CD4-positive, alpha-beta T cell treated with Interleukin-2 at 100 ng/mL for 4 hours (primary cell): ENCODE measurements around the gene ZBED1.
"Not testable (repeated sequence)": the region's sequence is repeated elsewhere in the genome, so short reads cannot be mapped to it uniquely, and the experiment has no call there.

ENCODE experiments used
- DNase-seq: peaks from one replicate; pipeline ENCODE4 v3.0.0-alpha.2; 2020; ENCODE audit warnings: low spot score

Gene ZBED1

GRCh38 chrX:2456091-2456490, 44.7 kb downstream of the ZBED1 start:
- not testable (repeated sequence) for DNase-seq

DNA sequence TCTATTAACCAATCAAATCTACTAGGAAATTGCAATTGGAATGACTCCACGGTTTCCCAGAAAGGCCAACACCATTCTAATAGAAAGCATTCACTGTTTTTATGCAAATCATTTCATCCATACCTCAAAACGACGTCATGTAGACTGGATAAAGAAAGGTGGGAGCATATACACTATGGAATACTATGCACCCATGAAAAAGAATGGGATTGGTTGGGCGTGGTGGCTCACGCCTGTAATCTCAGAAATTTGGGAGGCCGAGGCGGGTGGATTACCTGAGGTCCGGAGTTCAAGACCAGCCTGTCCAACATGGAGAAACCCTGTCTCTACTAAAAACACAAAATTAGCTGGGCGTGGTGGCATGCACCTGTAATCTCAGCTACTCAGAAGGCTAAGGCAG, 46.2 kb downstream of the ZBED1 start:
- not testable (repeated sequence) for DNase-seq

DNA sequence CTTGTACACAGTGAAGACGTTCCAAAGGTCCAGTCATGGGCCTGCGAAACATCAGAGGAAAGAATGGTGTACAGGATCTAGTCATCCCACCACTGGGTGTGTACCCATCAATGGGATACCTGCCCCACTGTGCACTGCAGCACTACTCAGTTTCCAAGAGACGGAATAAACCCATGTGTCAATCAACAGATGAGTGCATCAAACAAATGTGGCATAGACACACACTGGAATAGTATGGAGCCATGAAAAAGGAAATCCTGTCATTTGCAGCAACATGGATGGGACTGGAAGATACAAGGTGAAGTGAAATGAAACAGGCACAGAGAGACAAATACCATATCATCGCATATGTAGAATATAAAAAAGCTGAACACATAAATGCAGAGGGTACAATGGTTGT, 48.0 kb downstream of the ZBED1 start:
- DNase-seq: no peak

DNA sequence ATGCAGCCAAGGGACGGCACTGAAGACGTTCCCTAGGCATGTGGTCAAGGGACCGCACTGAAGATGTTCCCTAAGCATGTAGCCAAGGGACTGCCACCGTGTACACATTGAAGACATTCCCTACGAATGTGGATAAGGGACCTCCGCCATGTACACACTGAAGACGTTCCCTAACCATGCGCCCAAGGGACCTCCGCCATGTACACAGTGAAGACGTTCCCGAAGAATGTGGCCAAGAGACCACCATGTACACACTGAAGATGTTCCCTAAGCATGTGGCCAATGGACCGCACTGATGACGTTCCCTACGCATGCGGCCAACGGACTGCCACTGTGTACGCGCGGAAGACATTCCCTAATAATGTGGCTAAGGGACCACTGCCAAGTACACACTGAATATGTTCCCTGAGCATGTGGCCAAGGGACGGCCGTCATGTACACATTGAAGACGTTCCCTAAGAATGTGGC, 48.4 kb downstream of the ZBED1 start:
- no peak for DNase-seq

DNA sequence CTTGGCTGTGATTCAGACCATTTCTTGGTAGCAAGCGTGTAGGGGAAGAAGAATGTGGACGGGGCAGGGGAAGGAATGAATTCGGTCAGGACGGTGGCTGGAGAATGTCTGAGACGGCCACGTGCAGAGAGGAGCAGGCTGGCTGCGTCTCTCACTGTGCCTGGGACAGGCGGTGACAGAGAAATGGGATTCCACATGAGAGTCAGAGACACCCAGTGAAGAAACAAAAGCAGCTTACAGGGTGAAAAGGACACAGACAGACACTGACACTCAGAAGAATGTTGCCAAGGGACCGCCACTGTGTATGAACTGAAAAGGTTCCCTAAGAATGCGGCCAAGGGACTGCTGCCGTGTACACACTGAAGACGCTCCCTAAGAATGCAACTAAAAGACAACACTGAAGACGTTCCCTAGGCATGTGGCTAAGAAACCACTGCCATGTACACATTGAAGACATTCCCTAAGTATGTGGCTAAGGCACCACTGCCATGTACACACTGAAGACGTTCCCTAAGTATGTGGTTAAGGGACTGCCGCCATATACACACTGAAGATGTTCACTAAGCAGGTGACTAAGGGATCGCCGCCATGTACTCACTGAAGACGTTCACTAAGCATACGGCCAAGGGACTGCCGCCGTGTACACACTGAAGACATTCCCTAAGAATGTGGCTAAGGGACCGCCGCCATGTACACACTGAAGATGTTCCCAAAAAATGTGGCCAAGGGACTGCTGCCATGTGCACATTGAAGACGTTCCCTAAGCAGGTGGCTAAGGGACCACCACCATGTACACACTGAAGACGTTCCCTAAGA, 49.1 kb downstream of the ZBED1 start:
- no peak for DNase-seq

DNA sequence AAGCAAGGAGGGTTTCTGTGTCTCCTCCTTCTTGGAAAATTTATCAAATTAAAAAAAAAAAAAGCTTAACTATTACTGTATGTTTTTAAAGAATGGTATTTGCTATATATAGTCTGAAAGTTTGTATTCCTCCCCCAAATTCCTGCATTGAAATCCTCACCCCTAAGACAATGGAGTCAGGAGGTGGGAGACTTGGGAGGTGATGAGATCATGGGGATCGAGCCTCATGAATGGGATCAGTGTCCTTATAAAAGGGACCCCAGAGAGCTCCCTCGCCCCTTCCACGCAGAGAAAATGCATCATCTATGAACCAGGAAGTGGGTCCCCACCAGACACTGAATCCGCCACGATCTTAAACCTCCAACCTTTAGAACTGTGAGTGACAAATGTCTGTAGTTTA, 50.1 kb downstream of the ZBED1 start:
- DNase-seq: no peak

GRCh38 chrX:2449135-2449886, 51.5 kb downstream of the ZBED1 start:
- DNase-seq: no peak

DNA sequence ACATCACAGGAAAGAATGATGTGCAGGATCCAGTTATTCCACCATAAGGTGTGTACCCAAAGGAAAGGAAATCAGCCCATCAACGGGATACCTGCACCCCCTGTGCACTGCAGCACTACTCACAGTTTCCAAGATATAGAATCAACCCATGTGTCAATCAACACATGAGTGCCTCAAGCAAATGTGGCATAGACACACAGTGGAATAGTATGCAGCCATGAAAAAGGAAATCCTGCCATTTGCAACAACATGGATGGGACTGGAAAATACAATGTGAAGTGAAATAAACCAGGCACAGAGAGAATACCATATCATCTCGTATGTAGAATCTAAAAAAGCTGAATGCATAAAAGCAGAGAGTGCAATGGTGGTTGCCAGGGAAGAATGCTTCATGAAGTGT, 53.3 kb downstream of the ZBED1 start:
- no peak for DNase-seq

DNA sequence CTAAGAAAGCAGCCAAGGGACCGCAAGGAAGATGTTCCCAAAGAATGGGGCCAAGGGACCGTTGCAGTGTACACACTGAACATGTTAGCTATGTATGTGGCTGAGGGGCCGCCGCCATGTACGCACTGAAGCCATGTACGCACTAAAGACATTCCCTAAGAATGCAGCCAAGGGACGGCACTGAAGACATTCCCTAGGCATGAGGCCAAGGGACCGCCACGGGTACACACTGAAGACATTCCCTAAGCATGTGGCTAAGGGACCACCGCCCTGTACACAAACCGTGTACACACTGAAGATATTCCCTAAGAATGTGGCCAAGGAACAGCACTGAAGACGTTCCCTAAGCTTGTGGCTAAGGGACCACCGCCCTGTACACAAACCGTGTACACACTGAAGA, 54.0 kb downstream of the ZBED1 start:
- no peak for DNase-seq

DNA sequence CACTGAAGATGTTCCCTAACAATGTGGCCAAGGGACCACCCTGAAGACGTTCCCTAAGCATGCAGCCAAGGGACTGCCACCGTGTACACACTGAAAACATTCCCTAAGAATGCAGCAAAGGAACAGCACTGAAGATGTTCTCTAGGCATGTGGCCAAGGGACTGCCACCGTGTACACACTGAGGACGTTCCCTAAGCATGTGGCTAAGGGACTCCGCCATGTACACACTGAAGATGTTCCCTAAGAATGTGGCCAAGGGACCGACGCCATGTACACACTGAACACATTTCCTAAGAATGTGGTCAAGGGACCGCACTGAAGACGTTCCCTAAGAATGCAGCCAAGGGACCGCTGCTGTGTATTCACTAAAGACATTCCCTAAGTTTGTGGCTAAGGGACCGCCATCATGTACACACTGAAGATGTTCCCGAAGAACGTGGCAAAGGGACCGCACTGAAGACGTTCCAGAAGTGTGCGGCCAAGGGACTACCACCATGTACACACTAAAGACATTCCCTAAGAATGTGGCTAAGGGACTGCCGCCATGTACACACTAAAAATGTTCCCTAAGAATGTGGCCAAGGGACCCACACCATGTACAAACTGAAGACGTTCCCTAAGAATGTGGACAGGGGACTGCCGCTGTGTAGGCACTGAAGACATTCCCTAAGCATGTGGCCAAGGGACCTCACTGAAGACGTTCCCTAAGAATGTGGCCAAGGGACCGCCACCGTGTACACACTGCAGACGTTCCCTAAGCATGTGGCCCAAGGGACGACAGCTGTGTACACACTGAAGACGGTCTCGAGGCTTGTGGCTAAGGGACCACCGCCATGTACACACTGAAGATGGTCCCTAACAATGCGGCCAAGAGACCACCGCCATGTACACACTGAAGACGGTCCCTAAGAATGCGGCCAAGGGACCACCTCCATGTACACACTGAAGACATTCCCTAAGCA, 54.8 kb downstream of the ZBED1 start:
- DNase-seq: no peak

DNA sequence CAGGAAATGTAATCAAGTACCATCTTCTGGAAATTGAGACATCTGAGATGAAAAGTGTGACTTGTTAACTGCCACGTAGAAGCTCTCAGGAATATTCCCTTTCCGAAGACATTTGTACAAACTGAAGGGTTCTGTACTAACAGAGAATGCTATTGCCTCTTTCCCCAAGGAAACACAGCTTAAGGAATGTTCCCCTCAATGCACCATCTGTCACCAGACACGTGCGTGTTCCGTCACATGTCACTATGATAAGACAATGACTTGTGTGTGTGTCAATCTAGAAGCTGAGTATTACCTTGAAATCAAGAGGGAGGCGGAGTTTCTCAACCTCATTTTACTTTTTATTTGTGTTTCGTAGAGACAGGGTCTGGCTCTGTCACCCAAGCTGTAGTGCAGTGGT, 58.1 kb downstream of the ZBED1 start:
- DNase-seq: no peak

- no peak for DNase-seq
Observed at GRCh38 chrX:2441466-2441865, 59.3 kb downstream of the ZBED1 start.

DNA sequence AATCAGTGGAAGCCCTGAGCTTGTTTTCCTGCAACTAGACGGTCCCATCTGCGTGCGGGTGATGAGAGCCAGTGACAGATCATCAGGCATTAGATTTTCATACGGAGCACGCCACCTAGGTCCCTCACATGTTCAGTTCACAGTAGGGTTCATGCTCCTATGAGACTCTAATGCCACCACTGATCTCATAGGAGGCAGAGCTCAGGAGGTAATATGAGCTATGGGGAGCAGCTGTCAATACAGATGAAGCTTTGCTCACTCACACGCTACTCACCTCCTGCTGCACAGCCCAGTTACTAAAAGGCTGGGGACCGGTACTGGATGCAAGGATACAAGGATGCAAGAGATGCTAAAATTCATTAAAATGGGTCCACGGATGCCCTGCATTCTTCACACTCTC, 61.2 kb downstream of the ZBED1 start:
- no peak for DNase-seq
